Gastroesophageal sphincter (tissue), 4 donors: ENCODE data around the gene OR9G1. TPM values are rescaled to one million over a fixed set of nuclear protein-coding genes. Genes with fewer than 3 reads are reported as not detected.
A peak's percentile ranks its signal among the peaks of the same experiment; 100 is the strongest.

ENCODE experiments used
- ATAC-seq: fragments of 150-250 bp; one replicate; pipeline ENCODE4 v1.9.1; 2016; ENCODE audit warnings: mild to moderate bottlenecking, moderate library complexity
- H3K27ac ChIP-seq, 4 donors: fragments of 200-600 bp; sonication (generic) in 3 of 4; 1 replicate in 3 of 4; 2 replicates in 1 of 4; pipeline ENCODE4 v1.5.1; 2016 to 2019
- H3K27me3 ChIP-seq: fragments of 200-600 bp; sonication (generic); one replicate; pipeline ENCODE4 v1.5.1; 2019
- H3K36me3 ChIP-seq, 2 donors: fragments of 200-600 bp; sonication (generic); one replicate each; pipeline ENCODE4 v1.5.1; 2019; ENCODE audit warnings: control low read depth in 1 of 2
- H3K4me1 ChIP-seq, 3 donors: fragments of 200-600 bp; sonication (generic); 1 replicate in 2 of 3; 2 replicates in 1 of 3; pipeline ENCODE4 v1.5.1; 2016 to 2019; ENCODE audit warnings: control low read depth in 2 of 3
- H3K4me3 ChIP-seq, 2 donors: fragments of 200-600 bp; sonication (generic); one replicate each; pipeline ENCODE4 v1.5.1; 2019; ENCODE audit warnings: mild to moderate bottlenecking in 1 of 2, moderate library complexity in 1 of 2
- H3K9me3 ChIP-seq, 3 donors: fragments of 200-600 bp; sonication (generic); one replicate each; pipeline ENCODE4 v1.5.1; 2017 to 2019; ENCODE audit warnings: control low read depth in 2 of 3
- EP300 ChIP-seq: sonication (generic); formaldehyde crosslinking; IDR thresholded peaks from one replicate; pipeline ENCODE4 v1.6.1; 2017; ENCODE audit warnings: antibody characterized with exemption, mild to moderate bottlenecking
- POLR2A ChIP-seq, 2 donors: fragments of 450-650 bp; IDR thresholded peaks; one replicate each; pipeline ENCODE4 v1.6.1; 2017; ENCODE audit warnings: antibody characterized with exemption in 2 of 2, mild to moderate bottlenecking in 2 of 2, moderate library complexity in 1 of 2
- POLR2AphosphoS5 ChIP-seq: sonication (generic); formaldehyde crosslinking; IDR thresholded peaks from one replicate; pipeline ENCODE4 v1.6.1; 2017; ENCODE audit warnings: antibody characterized with exemption
- WGBS, 2 donors: methylation state at CpG; one replicate each; pipeline ENCODE4 v1.1.5; 2018; ENCODE audit warnings: low coverage in 1 of 2; 5-methylcytosine and 5-hydroxymethylcytosine counted together
- total RNA-seq, 4 donors: library from RNA; depleted of rRNA; stranded (reverse); fragments of >200 nt; gene quantifications; one replicate each; pipeline ENCODE4 v1.1.0, GENCODE V29; 2016
- TF ChIP-seq, protein P1 (sequence below), 4 experiments: fragments of 200-600 bp in 2 of 4; fragments of 450-650 bp in 2 of 4; sonication (generic) in 1 of 4; IDR thresholded peaks; one replicate each; pipeline ENCODE4 v1.5.1; 2017 to 2019; ENCODE audit warnings: antibody characterized with exemption in 4 of 4, mild to moderate bottlenecking in 2 of 4, moderate library complexity in 2 of 4

OR9G1 gene
- total RNA-seq, 4 donors from 2014 or later = not detected

GRCh38 chr11:56693428-56693827, 5.5 kb upstream of the OR9G1 start:
- ATAC-seq = no peak
- no peak overlapping the region for H3K4me3 ChIP-seq
- H3K9me3 ChIP-seq = no peaks in the 10 kb centered on the region
- 75 to 81% methylated on average over 2 of the region's 2 CpGs for WGBS, 2 donors
- H3K27ac ChIP-seq = no peak overlapping the region
- no peaks in the 10 kb centered on the region for H3K4me1 ChIP-seq
- no peaks in the 10 kb centered on the region for H3K36me3 ChIP-seq
- H3K27me3 ChIP-seq = no peaks in the 10 kb centered on the region
- TF ChIP-seq EP300 (no peak), POLR2A (IDR thresholded peaks at IDR 0.05) (no peak)
- TF ChIP-seq, protein P1, sequence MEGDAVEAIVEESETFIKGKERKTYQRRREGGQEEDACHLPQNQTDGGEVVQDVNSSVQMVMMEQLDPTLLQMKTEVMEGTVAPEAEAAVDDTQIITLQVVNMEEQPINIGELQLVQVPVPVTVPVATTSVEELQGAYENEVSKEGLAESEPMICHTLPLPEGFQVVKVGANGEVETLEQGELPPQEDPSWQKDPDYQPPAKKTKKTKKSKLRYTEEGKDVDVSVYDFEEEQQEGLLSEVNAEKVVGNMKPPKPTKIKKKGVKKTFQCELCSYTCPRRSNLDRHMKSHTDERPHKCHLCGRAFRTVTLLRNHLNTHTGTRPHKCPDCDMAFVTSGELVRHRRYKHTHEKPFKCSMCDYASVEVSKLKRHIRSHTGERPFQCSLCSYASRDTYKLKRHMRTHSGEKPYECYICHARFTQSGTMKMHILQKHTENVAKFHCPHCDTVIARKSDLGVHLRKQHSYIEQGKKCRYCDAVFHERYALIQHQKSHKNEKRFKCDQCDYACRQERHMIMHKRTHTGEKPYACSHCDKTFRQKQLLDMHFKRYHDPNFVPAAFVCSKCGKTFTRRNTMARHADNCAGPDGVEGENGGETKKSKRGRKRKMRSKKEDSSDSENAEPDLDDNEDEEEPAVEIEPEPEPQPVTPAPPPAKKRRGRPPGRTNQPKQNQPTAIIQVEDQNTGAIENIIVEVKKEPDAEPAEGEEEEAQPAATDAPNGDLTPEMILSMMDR (IDR thresholded peaks at IDR 0.05) = no peak

GRCh38 chr11:56700242-56700913, 1.5 kb downstream of the OR9G1 start:
- H3K4me3 ChIP-seq = no peak overlapping the region
- TF ChIP-seq, protein P1 (IDR thresholded peaks at IDR 0.05) = no peak
- no peak for TF ChIP-seq POLR2A (IDR thresholded peaks at IDR 0.05)
- TF ChIP-seq EP300 = no peak
- TF ChIP-seq POLR2AphosphoS5 = no peak
- no peaks in the 10 kb centered on the region for H3K9me3 ChIP-seq

DNA sequence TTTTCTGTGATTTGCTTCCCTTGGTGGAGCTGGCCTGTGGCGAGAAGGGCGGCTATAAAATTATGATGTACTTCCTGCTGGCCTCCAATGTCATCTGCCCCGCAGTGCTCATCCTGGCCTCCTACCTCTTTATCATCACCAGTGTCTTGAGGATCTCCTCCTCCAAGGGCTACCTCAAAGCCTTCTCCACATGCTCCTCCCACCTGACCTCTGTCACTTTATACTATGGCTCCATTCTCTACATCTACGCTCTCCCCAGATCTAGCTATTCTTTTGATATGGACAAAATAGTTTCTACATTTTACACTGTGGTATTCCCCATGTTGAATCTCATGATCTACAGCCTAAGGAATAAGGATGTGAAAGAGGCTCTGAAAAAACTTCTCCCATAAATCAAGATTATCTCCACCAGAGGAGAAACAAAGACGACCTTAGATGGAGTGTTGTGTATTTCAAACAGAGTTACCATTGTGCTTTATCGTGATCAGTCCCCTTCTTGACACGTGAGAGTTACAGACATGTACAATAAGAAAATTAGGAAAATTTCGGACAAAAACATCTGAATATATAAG, 2.1 kb downstream of the OR9G1 start:
- peak; percentile 19 for ATAC-seq
- no peaks in the 10 kb centered on the region for H3K4me1 ChIP-seq
- H3K9me3 ChIP-seq = no peaks in the 10 kb centered on the region

More at GRCh38 chr11:56700242-56700913, 1.5 kb downstream of the OR9G1 start:
- no peaks in the 10 kb centered on the region for H3K4me1 ChIP-seq
- 54 to 59% methylated on average over 10 of the region's 10 CpGs for WGBS, 2 donors
- no peaks in the 10 kb centered on the region for H3K36me3 ChIP-seq
- peak; percentile 31 for ATAC-seq
- H3K27ac ChIP-seq = no peak overlapping the region
- no peaks in the 10 kb centered on the region for H3K27me3 ChIP-seq

GRCh38 chr11:56705784-56706396, 7.0 kb downstream of the OR9G1 start:
- Histone ChIP-seq H3K27ac (no peak overlapping the region), H3K36me3 (no peaks in the 10 kb centered on the region), H3K9me3 (peaks cover 0 to 9% (median 0%) of the 10 kb centered on the region in 3 donors), H3K4me1 (no peaks in the 10 kb centered on the region), H3K4me3 (no peak overlapping the region), H3K27me3 (no peaks in the 10 kb centered on the region)
- TF ChIP-seq POLR2AphosphoS5 (no peak), EP300 (no peak), POLR2A (IDR thresholded peaks at IDR 0.05) (no peak)
- TF ChIP-seq, protein P1 (IDR thresholded peaks at IDR 0.05) = no peak
- no peak for ATAC-seq
- 75 to 80% methylated on average over 1 of the region's 1 CpG for WGBS, 2 donors

More for the DNA sequence above, 2.1 kb downstream of the OR9G1 start:
- Histone ChIP-seq H3K4me3 (no peak overlapping the region), H3K27me3 (no peaks in the 10 kb centered on the region), H3K27ac (no peak overlapping the region), H3K36me3 (no peaks in the 10 kb centered on the region)
- TF ChIP-seq, protein P1 (IDR thresholded peaks at IDR 0.05) = no peak
- no peak for TF ChIP-seq POLR2A (IDR thresholded peaks at IDR 0.05)
- no peak for TF ChIP-seq EP300
- TF ChIP-seq POLR2AphosphoS5 = no peak
- 43 to 54% methylated on average over 8 of the region's 8 CpGs for WGBS, 2 donors

- ATAC-seq = no peak
- no peak for TF ChIP-seq POLR2A (IDR thresholded peaks at IDR 0.05)
- TF ChIP-seq POLR2AphosphoS5 = no peak
- no peak for TF ChIP-seq EP300
- TF ChIP-seq, protein P1 (IDR thresholded peaks at IDR 0.05) = no peak
- WGBS, 2 donors = no CpG with 5 or more reads among the region's 2 CpGs
- H3K4me3 ChIP-seq = no peak overlapping the region
- no peaks in the 10 kb centered on the region for H3K27me3 ChIP-seq
- no peak overlapping the region for H3K27ac ChIP-seq
- H3K9me3 ChIP-seq = peaks cover 0 to 10% (median 0%) of the 10 kb centered on the region in 3 donors
- H3K4me1 ChIP-seq = no peaks in the 10 kb centered on the region
- no peaks in the 10 kb centered on the region for H3K36me3 ChIP-seq
Measured at GRCh38 chr11:56706486-56706885, 7.6 kb downstream of the OR9G1 start.
